Keratinocyte (primary cell): ENCODE results near the gene CSF3.

Source experiments
- CTCF ChIP-seq, 3 experiments: IDR thresholded peaks in 1 of 3; conservative IDR thresholded peaks in 1 of 3; optimal IDR thresholded peaks in 1 of 3; 2 replicates in 2 of 3; 3 replicates in 1 of 3; pipeline versions ENCODE3 to v1.5.1; 2011; ENCODE audit warnings: low read length in 3 of 3, mild to moderate bottlenecking in 3 of 3, moderate library complexity in 2 of 3, control low read depth in 1 of 3, inconsistent platforms in 1 of 3; ENCODE audit not compliant: insufficient read depth in 2 of 3; ENCODE audit errors: extremely low read depth in 1 of 3
- EZH2 ChIP-seq: IDR thresholded peaks from one replicate; pipeline ENCODE4 v1.6.1; 2012; ENCODE audit warnings: inconsistent platforms, mild to moderate bottlenecking, low read length, moderate library complexity

GRCh38 chr17:39969375-39969774 is 45.9 kb upstream of the CSF3 start:
- TF ChIP-seq CTCF (optimal IDR thresholded peaks at IDR 0.05 in 1 of 3, IDR thresholded peaks at IDR 0.05 in 1 of 3, conservative IDR thresholded peaks at IDR 0.05 in 1 of 3; ENCODE audit: extremely low read depth in 1 of 3, insufficient read depth in 2 of 3, low read length in 3 of 3) (no peak), EZH2 (no peak)
